Breast epithelium (tissue), 4 donors: ENCODE measurements around the gene ADAMTSL3. TPM values are rescaled to one million over a fixed set of nuclear protein-coding genes. Genes with fewer than 3 reads are reported as not detected.

Experiments used
- DNase-seq, 2 donors: peaks; one replicate each; pipeline ENCODE4 v3.0.0-alpha.2; 2019; ENCODE audit warnings: low spot score in 2 of 2
- H3K27ac ChIP-seq, 2 donors: fragments of 200-600 bp; sonication (generic) in 1 of 2; one replicate each; pipeline ENCODE4 v1.5.1; 2016 to 2019; ENCODE audit warnings: mild to moderate bottlenecking in 1 of 2
- H3K27me3 ChIP-seq, 2 donors: fragments of 200-600 bp; sonication (generic) in 1 of 2; one replicate each; pipeline versions ENCODE4 v1.5.1 to v1.6.0; 2017 to 2019; ENCODE audit warnings: control low read depth in 1 of 2, mild to moderate bottlenecking in 1 of 2
- H3K36me3 ChIP-seq: fragments of 200-600 bp; one replicate; pipeline ENCODE4 v1.5.1; 2019
- H3K4me1 ChIP-seq, 2 donors: fragments of 200-600 bp; sonication (generic); one replicate each; pipeline ENCODE4 v1.5.1; 2016 to 2019; ENCODE audit warnings: control low read depth in 1 of 2
- H3K4me3 ChIP-seq, 3 donors: fragments of 200-600 bp; sonication (generic); 1 replicate in 2 of 3; 2 replicates in 1 of 3; pipeline ENCODE4 v1.5.1; 2016 to 2019; ENCODE audit warnings: mild to moderate bottlenecking in 3 of 3, moderate library complexity in 2 of 3
- H3K9me3 ChIP-seq, 2 donors: fragments of 200-600 bp; sonication (generic) in 1 of 2; one replicate each; pipeline ENCODE4 v1.5.1; 2016 to 2019; ENCODE audit warnings: control low read depth in 1 of 2
- POLR2A ChIP-seq: fragments of 450-650 bp; IDR thresholded peaks from one replicate; pipeline ENCODE4 v1.6.1; 2016; ENCODE audit warnings: antibody characterized with exemption, mild to moderate bottlenecking, moderate library complexity
- POLR2AphosphoS5 ChIP-seq, 3 donors: sonication (generic); formaldehyde crosslinking; IDR thresholded peaks; one replicate each; pipeline ENCODE4 v1.6.1; 2017; ENCODE audit warnings: antibody characterized with exemption in 3 of 3
- intact Hi-C: fragments of 100-400 bp; cut with DNase I; formaldehyde crosslinking; loops from one replicate; pipeline ENCODE4 v1.15.1; 2023; ENCODE audit warnings: low total_unique reads
- total RNA-seq, 3 donors: library from RNA; depleted of rRNA; stranded (reverse); fragments of >200 nt; gene quantifications; one replicate each; pipeline ENCODE4 v1.1.0, GENCODE V29; 2016
- TF ChIP-seq, protein P1 (sequence below), 3 donors: fragments of 450-650 bp; IDR thresholded peaks; one replicate each; pipeline ENCODE4 v1.5.1; 2016 to 2017; ENCODE audit warnings: antibody characterized with exemption in 3 of 3, mild to moderate bottlenecking in 3 of 3, moderate library complexity in 3 of 3

The ADAMTSL3 gene
- total RNA-seq, 3 donors from 2014 or later, result 1.8 to 3.9 (median 2.7) TPM

DNA sequence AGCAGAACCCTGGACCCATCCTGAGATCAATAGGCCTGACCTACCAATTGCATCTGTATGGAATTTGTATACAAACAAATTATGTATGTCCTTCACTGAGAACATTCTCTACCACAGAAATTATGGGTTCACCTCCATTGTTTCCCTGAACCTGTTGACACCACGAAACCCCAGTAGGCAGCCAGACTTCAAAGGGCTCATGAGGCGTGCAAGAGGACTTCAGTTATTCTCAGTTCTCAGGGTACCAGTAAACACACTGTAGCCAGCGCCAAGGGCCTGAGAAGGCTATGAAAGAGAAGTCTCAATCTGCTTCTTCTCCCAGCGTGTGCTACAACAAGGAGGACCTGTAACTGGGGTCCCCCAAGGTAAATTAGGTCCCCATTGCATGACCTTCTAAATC, 326.7 kb downstream of the ADAMTSL3 start:
- intact Hi-C loops, result loop anchor here (10.0 kb wide), 1 partner anchor 906 kb away; no protein-coding TSS in a partner anchor
- no peaks in the 10 kb centered on the region for H3K27me3 ChIP-seq
- H3K36me3 ChIP-seq, result no peaks in the 10 kb centered on the region
- H3K4me3 ChIP-seq, result no peak overlapping the region
- peaks cover 0 to 23% of the 10 kb centered on the region in 2 donors for H3K9me3 ChIP-seq
- DNase-seq, result no peak
- no peaks in the 10 kb centered on the region for H3K4me1 ChIP-seq
- TF ChIP-seq, protein P1, sequence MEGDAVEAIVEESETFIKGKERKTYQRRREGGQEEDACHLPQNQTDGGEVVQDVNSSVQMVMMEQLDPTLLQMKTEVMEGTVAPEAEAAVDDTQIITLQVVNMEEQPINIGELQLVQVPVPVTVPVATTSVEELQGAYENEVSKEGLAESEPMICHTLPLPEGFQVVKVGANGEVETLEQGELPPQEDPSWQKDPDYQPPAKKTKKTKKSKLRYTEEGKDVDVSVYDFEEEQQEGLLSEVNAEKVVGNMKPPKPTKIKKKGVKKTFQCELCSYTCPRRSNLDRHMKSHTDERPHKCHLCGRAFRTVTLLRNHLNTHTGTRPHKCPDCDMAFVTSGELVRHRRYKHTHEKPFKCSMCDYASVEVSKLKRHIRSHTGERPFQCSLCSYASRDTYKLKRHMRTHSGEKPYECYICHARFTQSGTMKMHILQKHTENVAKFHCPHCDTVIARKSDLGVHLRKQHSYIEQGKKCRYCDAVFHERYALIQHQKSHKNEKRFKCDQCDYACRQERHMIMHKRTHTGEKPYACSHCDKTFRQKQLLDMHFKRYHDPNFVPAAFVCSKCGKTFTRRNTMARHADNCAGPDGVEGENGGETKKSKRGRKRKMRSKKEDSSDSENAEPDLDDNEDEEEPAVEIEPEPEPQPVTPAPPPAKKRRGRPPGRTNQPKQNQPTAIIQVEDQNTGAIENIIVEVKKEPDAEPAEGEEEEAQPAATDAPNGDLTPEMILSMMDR (IDR thresholded peaks at IDR 0.05), result no peak
- no peak for TF ChIP-seq POLR2AphosphoS5 (IDR thresholded peaks at IDR 0.05)
- TF ChIP-seq POLR2A, result no peak
- no peak overlapping the region for H3K27ac ChIP-seq

DNA sequence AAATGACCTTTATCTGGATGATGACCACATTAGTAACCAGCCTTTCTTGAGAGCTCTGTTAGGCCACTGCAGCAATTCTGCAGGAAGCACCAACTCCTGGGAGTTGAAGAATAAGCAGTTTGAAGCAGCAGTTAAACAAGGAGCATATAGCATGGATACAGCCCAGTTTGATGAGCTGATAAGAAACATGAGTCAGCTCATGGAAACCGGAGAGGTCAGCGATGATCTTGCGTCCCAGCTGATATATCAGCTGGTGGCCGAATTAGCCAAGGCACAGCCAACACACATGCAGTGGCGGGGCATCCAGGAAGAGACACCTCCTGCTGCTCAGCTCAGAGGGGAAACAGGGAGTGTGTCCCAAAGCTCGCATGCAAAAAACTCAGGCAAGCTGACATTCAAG, 328.8 kb downstream of the ADAMTSL3 start:
- H3K4me3 ChIP-seq, result no peak overlapping the region
- H3K9me3 ChIP-seq, result peaks cover 0 to 4% of the 10 kb centered on the region in 2 donors
- no peaks in the 10 kb centered on the region for H3K4me1 ChIP-seq
- no peak for TF ChIP-seq POLR2A
- TF ChIP-seq, protein P1 (IDR thresholded peaks at IDR 0.05), result no peak
- no peak for TF ChIP-seq POLR2AphosphoS5 (IDR thresholded peaks at IDR 0.05)
- H3K27me3 ChIP-seq, result no peaks in the 10 kb centered on the region
- no peak overlapping the region for H3K27ac ChIP-seq
- no peaks in the 10 kb centered on the region for H3K36me3 ChIP-seq
- DNase-seq, result no peak
- intact Hi-C loops, result loop anchor here (10.0 kb wide), 1 partner anchor 908 kb away; no protein-coding TSS in a partner anchor

DNA sequence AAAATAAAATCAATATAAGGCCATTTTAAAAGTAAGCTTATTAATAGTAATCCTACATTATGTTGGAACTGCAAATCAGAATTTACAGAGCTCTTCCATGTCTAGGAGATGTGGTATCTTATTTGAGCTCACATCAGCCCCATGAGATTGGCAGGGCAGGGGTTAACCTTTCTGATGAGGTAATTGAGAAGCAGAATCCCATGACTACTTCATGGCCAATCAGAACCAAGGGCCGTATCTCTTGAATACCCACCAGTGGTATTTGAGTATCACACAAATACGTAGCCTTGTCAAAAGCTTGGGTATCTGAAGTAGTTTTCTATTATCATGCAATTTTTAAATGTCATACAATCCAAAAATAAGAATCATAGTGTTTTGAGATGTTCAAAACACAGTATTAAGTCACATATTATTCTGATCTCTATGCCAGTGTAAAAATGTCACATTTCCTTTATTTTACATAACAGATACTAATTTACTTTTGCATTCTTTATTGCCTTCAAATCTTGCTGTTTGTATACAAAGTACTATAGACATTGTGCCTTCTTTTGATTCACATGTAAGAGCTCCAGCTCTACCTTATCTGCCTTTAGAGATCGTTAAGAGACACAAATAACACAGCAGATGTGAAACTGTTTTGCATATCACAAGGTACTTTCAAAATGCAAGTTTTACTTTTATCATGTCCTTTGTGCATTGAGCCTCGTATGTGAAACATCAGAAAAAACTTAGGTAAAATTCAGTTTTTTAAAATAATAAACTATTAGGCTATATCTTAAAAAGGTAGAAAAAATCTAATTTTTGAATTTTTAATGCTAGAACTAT, 329.9 kb downstream of the ADAMTSL3 start:
- H3K4me3 ChIP-seq, result no peak overlapping the region
- intact Hi-C loops, result loop anchor here (10.0 kb wide), 1 partner anchor 909 kb away; no protein-coding TSS in a partner anchor
- no peaks in the 10 kb centered on the region for H3K9me3 ChIP-seq
- TF ChIP-seq POLR2A (no peak), POLR2AphosphoS5 (IDR thresholded peaks at IDR 0.05) (no peak)
- TF ChIP-seq, protein P1 (IDR thresholded peaks at IDR 0.05), result no peak
- H3K4me1 ChIP-seq, result no peaks in the 10 kb centered on the region
- H3K27ac ChIP-seq, result no peak overlapping the region
- DNase-seq, result no peak
- no peaks in the 10 kb centered on the region for H3K27me3 ChIP-seq
- H3K36me3 ChIP-seq, result no peaks in the 10 kb centered on the region

DNA sequence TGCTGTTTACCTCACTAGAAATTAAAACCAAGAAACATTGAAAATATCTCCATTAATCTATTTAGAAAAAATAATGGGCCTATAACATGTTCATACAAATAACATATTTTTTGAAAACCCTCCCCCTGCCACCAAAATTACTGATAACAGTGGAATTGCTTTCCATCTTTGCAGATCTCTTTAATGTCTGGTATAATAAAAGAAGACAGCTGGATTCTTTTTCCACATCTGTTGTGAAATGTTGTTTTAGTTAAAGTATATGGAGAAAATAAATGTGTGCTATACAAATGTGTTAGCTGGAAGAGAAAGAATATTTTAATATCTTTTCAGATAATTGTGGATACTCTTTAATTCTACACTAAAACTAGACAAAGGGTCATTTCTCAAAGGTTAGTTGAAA, 330.7 kb downstream of the ADAMTSL3 start:
- H3K27me3 ChIP-seq, result no peaks in the 10 kb centered on the region
- H3K27ac ChIP-seq, result no peak overlapping the region
- H3K9me3 ChIP-seq, result no peaks in the 10 kb centered on the region
- TF ChIP-seq, protein P1 (IDR thresholded peaks at IDR 0.05), result no peak
- TF ChIP-seq POLR2A (no peak), POLR2AphosphoS5 (IDR thresholded peaks at IDR 0.05) (no peak)
- intact Hi-C loops, result loop anchor here (10.0 kb wide), 1 partner anchor 910 kb away; no protein-coding TSS in a partner anchor
- no peaks in the 10 kb centered on the region for H3K4me1 ChIP-seq
- H3K4me3 ChIP-seq, result no peak overlapping the region
- DNase-seq, result no peak
- no peaks in the 10 kb centered on the region for H3K36me3 ChIP-seq

DNA sequence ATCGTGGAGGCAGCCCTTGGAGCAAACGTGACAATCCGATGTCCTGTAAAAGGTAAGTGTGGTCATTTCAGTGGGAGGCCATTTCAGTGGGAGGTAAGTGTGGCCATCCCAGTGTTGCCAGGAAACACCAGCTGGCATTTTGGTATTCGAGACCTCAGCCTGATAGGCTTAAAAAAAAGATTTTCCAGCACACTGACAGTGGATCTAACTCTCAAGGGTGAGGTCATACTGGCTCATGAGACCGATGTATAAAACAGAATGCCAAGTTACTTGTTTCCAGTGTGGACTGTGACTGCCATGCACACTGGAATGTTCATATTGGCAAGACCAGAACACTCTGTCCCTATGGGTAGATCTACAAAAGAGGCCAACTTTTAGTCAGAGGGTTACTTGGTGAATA, 337.2 kb downstream of the ADAMTSL3 start:
- no peak overlapping the region for H3K27ac ChIP-seq
- H3K4me1 ChIP-seq, result no peaks in the 10 kb centered on the region
- no peaks in the 10 kb centered on the region for H3K36me3 ChIP-seq
- no peak overlapping the region for H3K4me3 ChIP-seq
- DNase-seq, result no peak
- TF ChIP-seq, protein P1 (IDR thresholded peaks at IDR 0.05), result no peak
- TF ChIP-seq POLR2AphosphoS5 (IDR thresholded peaks at IDR 0.05) (no peak), POLR2A (no peak)
- intact Hi-C loops, result no loop called here
- no peaks in the 10 kb centered on the region for H3K27me3 ChIP-seq
- H3K9me3 ChIP-seq, result no peaks in the 10 kb centered on the region
